CD14-positive monocyte (primary cell): ENCODE data around the gene SPINK14. TPM values are rescaled to one million over a fixed set of nuclear protein-coding genes. Genes with fewer than 3 reads are reported as not detected.

Experiments used
- DNase-seq, 3 donors: peaks; one replicate each; pipeline ENCODE4 v3.0.0-alpha.2; 2011 to 2022
- H2AFZ ChIP-seq: 2 replicates; pipeline ENCODE4 v1.6.0; 2012; ENCODE audit warnings: mild to moderate bottlenecking, low read depth, low read length, inconsistent platforms; ENCODE audit not compliant: insufficient read depth, poor library complexity, severe bottlenecking
- H3K27ac ChIP-seq, 2 donors: 1 replicate in 1 of 2; 2 replicates in 1 of 2; pipeline ENCODE4 v1.5.1; 2012 to 2013; ENCODE audit warnings: low read length in 2 of 2, control low read depth in 1 of 2, inconsistent platforms in 1 of 2, low read depth in 1 of 2, mild to moderate bottlenecking in 1 of 2
- H3K27me3 ChIP-seq, 2 donors: one replicate each; pipeline versions ENCODE4 v1.6.0 to v1.6.1; 2011 to 2013; ENCODE audit warnings: low read length in 2 of 2; ENCODE audit not compliant: control insufficient read depth in 2 of 2, insufficient read depth in 2 of 2
- H3K36me3 ChIP-seq, 2 donors: replicated peaks in 1 of 2; 1 replicate in 1 of 2; 2 replicates in 1 of 2; pipeline versions ENCODE4 v1.5.1 to v1.6.1; 2012 to 2013; ENCODE audit warnings: low read length in 2 of 2, control low read depth in 1 of 2, inconsistent platforms in 1 of 2, mild to moderate bottlenecking in 1 of 2; ENCODE audit not compliant: insufficient read depth in 2 of 2, control insufficient read depth in 1 of 2
- H3K4me1 ChIP-seq, 2 donors: 1 replicate in 1 of 2; 2 replicates in 1 of 2; pipeline versions ENCODE4 v1.5.1 to v1.6.1; 2012 to 2013; ENCODE audit warnings: low read length in 2 of 2, control low read depth in 1 of 2, inconsistent platforms in 1 of 2, mild to moderate bottlenecking in 1 of 2, moderate library complexity in 1 of 2; ENCODE audit not compliant: insufficient read depth in 2 of 2, control insufficient read depth in 1 of 2
- H3K4me2 ChIP-seq: replicated peaks from 2 replicates; pipeline ENCODE3; 2012; ENCODE audit warnings: low read length, moderate library complexity, mild to moderate bottlenecking; ENCODE audit not compliant: poor library complexity, severe bottlenecking; ENCODE audit errors: extremely low read depth
- H3K4me3 ChIP-seq, 3 experiments: fragments of 200-600 bp in 1 of 3; sonication (generic) in 1 of 3; replicated peaks in 1 of 3; 1 replicate in 2 of 3; 2 replicates in 1 of 3; pipeline ENCODE4 v1.5.1; 2011 to 2013; ENCODE audit warnings: low read length in 3 of 3, mild to moderate bottlenecking in 3 of 3, control low read depth in 2 of 3, low read depth in 2 of 3, inconsistent platforms in 1 of 3, moderate library complexity in 1 of 3
- H3K79me2 ChIP-seq: 2 replicates; pipeline ENCODE4 v1.6.0; 2012; ENCODE audit warnings: mild to moderate bottlenecking, control low read depth, inconsistent platforms, low read length, moderate library complexity; ENCODE audit not compliant: insufficient read depth
- H3K9ac ChIP-seq: 2 replicates; pipeline ENCODE4 v1.6.0; 2017; ENCODE audit warnings: low read length, mild to moderate bottlenecking; ENCODE audit not compliant: insufficient read depth, poor library complexity, severe bottlenecking
- H3K9me3 ChIP-seq, 2 donors: replicated peaks in 1 of 2; 1 replicate in 1 of 2; 2 replicates in 1 of 2; pipeline versions ENCODE4 v1.5.1 to v1.6.1; 2012 to 2013; ENCODE audit warnings: low read length in 2 of 2, control low read depth in 1 of 2; ENCODE audit not compliant: control insufficient read depth in 1 of 2, insufficient read depth in 1 of 2
- H4K20me1 ChIP-seq: 2 replicates; pipeline ENCODE4 v1.6.0; 2012; ENCODE audit warnings: mild to moderate bottlenecking, low read length, control low read depth, moderate library complexity; ENCODE audit not compliant: insufficient read depth
- H3K27ac Mint-ChIP-seq, 7 donors: one replicate each; pipeline ENCODE4 v1.8.0; 2020; ENCODE audit warnings: mild to moderate bottlenecking in 7 of 7, mixed read lengths in 7 of 7, moderate library complexity in 6 of 7, inconsistent platforms in 2 of 7
- H3K27me3 Mint-ChIP-seq, 3 donors: one replicate each; pipeline ENCODE4 v1.8.0; 2021 to 2022; ENCODE audit warnings: low read depth in 3 of 3, mild to moderate bottlenecking in 3 of 3, mixed read lengths in 3 of 3, moderate library complexity in 3 of 3, inconsistent platforms in 1 of 3
- H3K36me3 Mint-ChIP-seq, 2 donors: one replicate each; pipeline ENCODE4 v1.8.0; 2020; ENCODE audit warnings: mixed read lengths in 2 of 2, inconsistent platforms in 1 of 2, mild to moderate bottlenecking in 1 of 2
- H3K4me1 Mint-ChIP-seq: one replicate; pipeline ENCODE4 v1.8.0; 2020; ENCODE audit warnings: mild to moderate bottlenecking, mixed read lengths
- H3K4me3 Mint-ChIP-seq, 2 donors: one replicate each; pipeline ENCODE4 v1.8.0; 2020; ENCODE audit warnings: mild to moderate bottlenecking in 2 of 2, mixed read lengths in 2 of 2, moderate library complexity in 1 of 2
- H3K9me3 Mint-ChIP-seq, 7 donors: one replicate each; pipeline ENCODE4 v1.8.0; 2020 to 2022; ENCODE audit warnings: mixed read lengths in 7 of 7, mild to moderate bottlenecking in 6 of 7, moderate library complexity in 6 of 7, inconsistent platforms in 2 of 7
- CTCF ChIP-seq: fragments of 200-600 bp; IDR thresholded peaks from one replicate; pipeline ENCODE4 v1.8.0; 2022; ENCODE audit warnings: antibody characterized with exemption, mild to moderate bottlenecking
- WGBS: methylation state at CpG from one replicate; pipeline ENCODE4 v1.1.5; 2013; ENCODE audit warnings: missing lambda C conversion rate; ENCODE audit not compliant: insufficient coverage; 5-methylcytosine and 5-hydroxymethylcytosine counted together
- intact Hi-C, 2 donors: fragments of 100-400 bp; cut with micrococcal nuclease; formaldehyde crosslinking; loops; one replicate each; pipeline versions ENCODE4 v1.15.0 to v1.15.1; 2023
- polyA plus RNA-seq, 3 donors: library from polyadenylated mRNA; depleted of rRNA in 1 of 3; unstranded in 2 of 3; stranded (reverse) in 1 of 3; fragments of 300-500 nt in 2 of 3; fragments of >200 nt in 1 of 3; fragmentation: Illumina TruSeq in 2 of 3; gene quantifications; 1 replicate in 2 of 3; 2 replicates in 1 of 3; pipeline ENCODE4 v1.2.3, GENCODE V29; 2012 to 2021

SPINK14 gene
- polyA plus RNA-seq, 3 donors: not detected

- Mint-ChIP-seq H3K27me3 (peaks cover 0 to 2% (median 0%) of the 10 kb centered on the region in 3 donors), H3K4me3 (no peak overlapping the region), H3K36me3 (no peaks in the 10 kb centered on the region), H3K27ac (no peak overlapping the region), H3K4me1 (no peaks in the 10 kb centered on the region), H3K9me3 (peaks cover 0 to 6% (median 2%) of the 10 kb centered on the region in 7 donors)
- no CpG with 5 or more reads among the region's 4 CpGs for WGBS
- Histone ChIP-seq H3K4me3 (no peak overlapping the region), H3K27ac (no peak overlapping the region), H3K79me2 (no peaks in the 10 kb centered on the region), H3K36me3 (no peaks in the 10 kb centered on the region), H3K9ac (no peak overlapping the region), H3K27me3 (no peaks in the 10 kb centered on the region), H3K4me1 (no peaks in the 10 kb centered on the region), H4K20me1 (no peaks in the 10 kb centered on the region), H2AFZ (no peak overlapping the region), H3K9me3 (no peaks in the 10 kb centered on the region), H3K4me2 (no peak overlapping the region)
- intact Hi-C loops: no loop called here
- TF ChIP-seq CTCF: no peak
- no peak for DNase-seq
Observed at GRCh38 chr5:148166550-148167283, 1.6 kb upstream of the SPINK14 start.

- Mint-ChIP-seq H3K4me3 (no peak overlapping the region), H3K36me3 (no peaks in the 10 kb centered on the region), H3K27me3 (peaks cover 1 to 8% (median 6%) of the 10 kb centered on the region in 3 donors), H3K9me3 (no peaks in the 10 kb centered on the region), H3K4me1 (peaks cover 2% of the 10 kb centered on the region), H3K27ac (no peak overlapping the region)
- no peak overlapping the region for H3K9ac ChIP-seq
- H3K9me3 ChIP-seq: no peaks in the 10 kb centered on the region
- DNase-seq: no peak
- H3K36me3 ChIP-seq: no peaks in the 10 kb centered on the region
- no peak for TF ChIP-seq CTCF
- H3K79me2 ChIP-seq: no peaks in the 10 kb centered on the region
- no peak overlapping the region for H2AFZ ChIP-seq
- H3K27ac ChIP-seq: no peak overlapping the region
- H4K20me1 ChIP-seq: no peaks in the 10 kb centered on the region
- no peak overlapping the region for H3K4me2 ChIP-seq
- WGBS: no CpG with 5 or more reads among the region's 2 CpGs
- no peaks in the 10 kb centered on the region for H3K4me1 ChIP-seq
- H3K27me3 ChIP-seq: no peaks in the 10 kb centered on the region
- intact Hi-C loops: loop anchor here in 1 of 2 donors (10.0 kb wide), 1 partner anchor 202 kb away; no protein-coding TSS in a partner anchor
- H3K4me3 ChIP-seq: no peak overlapping the region
Observed at GRCh38 chr5:148172377-148172776, 4.0 kb downstream of the SPINK14 start.
